Lower leg skin (tissue), 3 donors: ENCODE data around the gene IL1RN.

ENCODE experiments used
- POLR2A ChIP-seq, 2 donors: fragments of 450-650 bp; IDR thresholded peaks; one replicate each; pipeline ENCODE4 v1.6.1; 2016 to 2017; ENCODE audit warnings: antibody characterized with exemption in 2 of 2, mild to moderate bottlenecking in 1 of 2, moderate library complexity in 1 of 2
- TF ChIP-seq, protein P1 (sequence below), 3 donors: fragments of 450-650 bp; IDR thresholded peaks; one replicate each; pipeline ENCODE4 v1.5.1; 2016; ENCODE audit warnings: antibody characterized with exemption in 3 of 3, mild to moderate bottlenecking in 3 of 3, moderate library complexity in 2 of 3

DNA sequence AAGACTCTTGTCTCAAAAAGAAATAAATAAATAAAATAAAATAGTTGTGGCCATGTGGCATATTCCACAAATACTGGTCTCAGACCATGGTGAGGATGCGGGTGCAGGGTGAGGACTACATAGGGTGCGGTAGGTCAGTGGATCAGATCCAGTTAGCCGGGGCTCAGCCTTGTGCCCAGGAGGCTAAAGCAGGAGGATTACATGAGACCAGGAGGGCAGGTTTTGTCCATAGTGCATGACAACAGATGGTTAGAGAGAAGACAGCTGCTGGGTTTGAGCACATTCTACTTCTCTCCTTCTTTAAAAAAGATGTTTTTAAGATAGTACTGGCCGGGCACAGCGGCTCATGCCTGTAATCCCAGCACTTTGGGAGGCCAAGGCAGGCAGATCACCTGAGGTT lies 33.6 kb downstream of the IL1RN start:
- TF ChIP-seq, protein P1, sequence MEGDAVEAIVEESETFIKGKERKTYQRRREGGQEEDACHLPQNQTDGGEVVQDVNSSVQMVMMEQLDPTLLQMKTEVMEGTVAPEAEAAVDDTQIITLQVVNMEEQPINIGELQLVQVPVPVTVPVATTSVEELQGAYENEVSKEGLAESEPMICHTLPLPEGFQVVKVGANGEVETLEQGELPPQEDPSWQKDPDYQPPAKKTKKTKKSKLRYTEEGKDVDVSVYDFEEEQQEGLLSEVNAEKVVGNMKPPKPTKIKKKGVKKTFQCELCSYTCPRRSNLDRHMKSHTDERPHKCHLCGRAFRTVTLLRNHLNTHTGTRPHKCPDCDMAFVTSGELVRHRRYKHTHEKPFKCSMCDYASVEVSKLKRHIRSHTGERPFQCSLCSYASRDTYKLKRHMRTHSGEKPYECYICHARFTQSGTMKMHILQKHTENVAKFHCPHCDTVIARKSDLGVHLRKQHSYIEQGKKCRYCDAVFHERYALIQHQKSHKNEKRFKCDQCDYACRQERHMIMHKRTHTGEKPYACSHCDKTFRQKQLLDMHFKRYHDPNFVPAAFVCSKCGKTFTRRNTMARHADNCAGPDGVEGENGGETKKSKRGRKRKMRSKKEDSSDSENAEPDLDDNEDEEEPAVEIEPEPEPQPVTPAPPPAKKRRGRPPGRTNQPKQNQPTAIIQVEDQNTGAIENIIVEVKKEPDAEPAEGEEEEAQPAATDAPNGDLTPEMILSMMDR (IDR thresholded peaks at IDR 0.05): no peak
- TF ChIP-seq POLR2A (IDR thresholded peaks at IDR 0.05): no peak
